Activated T-cell treated with anti-CD3 and anti-CD28 coated beads, Interleukin-2, amount 50 U/mL, for 24 hours (primary cell): ENCODE results near the gene STEAP2.

Experiments
- DNase-seq: peaks from one replicate; pipeline ENCODE4 v3.0.0-alpha.2; 2020
- H3K27ac Mint-ChIP-seq: 2 replicates; pipeline ENCODE4 v1.8.0; 2020; ENCODE audit warnings: mild to moderate bottlenecking, mixed read lengths
- H3K27me3 Mint-ChIP-seq: 2 replicates; pipeline ENCODE4 v1.8.0; 2020; ENCODE audit warnings: mixed read lengths
- H3K36me3 Mint-ChIP-seq: 2 replicates; pipeline ENCODE4 v1.8.0; 2020; ENCODE audit warnings: low read depth, mixed read lengths
- H3K4me1 Mint-ChIP-seq: 2 replicates; pipeline ENCODE4 v1.8.0; 2020; ENCODE audit warnings: low read depth, mixed read lengths
- H3K4me3 Mint-ChIP-seq: 2 replicates; pipeline ENCODE4 v1.8.0; 2020; ENCODE audit warnings: mild to moderate bottlenecking, moderate library complexity, mixed read lengths
- H3K9me3 Mint-ChIP-seq: 2 replicates; pipeline ENCODE4 v1.8.0; 2020; ENCODE audit warnings: mixed read lengths

The STEAP2 gene

DNA sequence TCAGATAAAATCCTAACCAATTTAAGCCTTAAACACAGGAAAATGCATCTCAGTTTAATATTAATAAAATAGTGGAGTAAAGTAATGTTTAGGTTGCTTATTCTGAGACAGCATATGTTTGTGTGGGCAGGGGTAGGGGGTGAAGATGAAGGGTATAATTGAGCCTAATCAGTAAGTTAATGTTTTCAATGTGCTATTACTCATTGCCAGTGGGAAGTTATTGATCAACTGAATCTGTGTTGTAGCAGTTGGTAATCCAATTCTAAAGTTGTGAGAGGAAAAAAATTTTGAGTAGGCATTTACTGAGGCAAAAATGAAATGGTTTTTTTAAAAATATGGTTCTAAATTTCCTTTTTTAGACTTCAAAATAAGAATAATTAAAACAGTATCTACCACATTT is 49.9 kb downstream of the STEAP2 start:
- Mint-ChIP-seq H3K9me3 (no peaks in the 10 kb centered on the region), H3K36me3 (no peaks in the 10 kb centered on the region), H3K27ac (no peak overlapping the region), H3K4me3 (no peak overlapping the region), H3K4me1 (no peaks in the 10 kb centered on the region), H3K27me3 (peaks cover 14% of the 10 kb centered on the region)
- no peak for DNase-seq

DNA sequence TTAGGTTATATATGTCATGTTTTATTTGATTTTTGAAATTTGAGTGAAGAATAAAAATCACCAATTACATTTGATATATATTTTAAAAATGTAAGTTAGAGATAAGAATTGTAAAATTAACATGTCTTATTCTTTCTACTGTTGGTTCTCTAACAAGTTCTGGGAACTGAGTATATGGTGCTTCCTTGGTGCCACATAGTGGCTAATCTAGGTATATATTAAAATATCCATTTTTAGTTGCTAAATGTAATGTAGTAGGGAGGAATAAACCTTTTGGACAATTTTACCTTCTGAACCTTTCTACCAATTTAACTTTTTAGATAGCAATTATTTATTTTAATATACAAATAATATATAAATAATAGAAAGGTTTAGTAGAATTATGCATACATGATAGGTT is 50.9 kb downstream of the STEAP2 start:
- Mint-ChIP-seq H3K9me3 (no peaks in the 10 kb centered on the region), H3K4me3 (no peak overlapping the region), H3K27me3 (peaks cover 14% of the 10 kb centered on the region), H3K4me1 (no peaks in the 10 kb centered on the region), H3K36me3 (no peaks in the 10 kb centered on the region), H3K27ac (no peak overlapping the region)
- DNase-seq = no peak

- Mint-ChIP-seq H3K4me3 (no peak overlapping the region), H3K4me1 (no peaks in the 10 kb centered on the region), H3K27me3 (peaks cover 5% of the 10 kb centered on the region), H3K36me3 (no peaks in the 10 kb centered on the region), H3K27ac (no peak overlapping the region), H3K9me3 (no peaks in the 10 kb centered on the region)
- DNase-seq = no peak
Observed at GRCh38 chr7:90266808-90267207, 55.3 kb downstream of the STEAP2 start.

GRCh38 chr7:90267263-90267858 is 55.8 kb downstream of the STEAP2 start:
- no peak for DNase-seq
- H3K27ac Mint-ChIP-seq = no peak overlapping the region
- no peaks in the 10 kb centered on the region for H3K4me1 Mint-ChIP-seq
- no peak overlapping the region for H3K4me3 Mint-ChIP-seq
- H3K27me3 Mint-ChIP-seq = peaks cover 5% of the 10 kb centered on the region
- H3K9me3 Mint-ChIP-seq = no peaks in the 10 kb centered on the region
- H3K36me3 Mint-ChIP-seq = no peaks in the 10 kb centered on the region

DNA sequence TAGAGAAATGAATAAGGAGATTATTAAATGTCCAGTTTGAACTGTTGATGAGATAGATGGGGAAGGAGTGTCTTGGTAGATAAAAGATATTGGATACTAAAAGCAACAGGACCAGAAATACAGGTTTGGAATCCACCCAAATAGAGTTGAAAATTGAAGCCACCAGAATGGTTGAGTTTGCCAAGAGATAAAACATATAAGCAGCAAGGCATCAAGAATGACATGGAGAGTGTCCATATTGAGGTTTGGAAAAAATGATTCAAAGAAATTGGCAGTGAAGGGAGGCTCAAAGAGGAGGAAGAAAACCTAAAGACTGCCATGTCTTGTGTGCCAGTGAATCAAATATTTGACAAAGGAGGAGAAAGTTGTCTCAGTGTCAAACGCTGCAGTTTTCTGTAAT is 57.6 kb downstream of the STEAP2 start:
- peaks cover 5% of the 10 kb centered on the region for H3K27me3 Mint-ChIP-seq
- no peak for DNase-seq
- H3K9me3 Mint-ChIP-seq = no peaks in the 10 kb centered on the region
- H3K36me3 Mint-ChIP-seq = no peaks in the 10 kb centered on the region
- no peak overlapping the region for H3K4me3 Mint-ChIP-seq
- H3K4me1 Mint-ChIP-seq = no peaks in the 10 kb centered on the region
- H3K27ac Mint-ChIP-seq = no peak overlapping the region

GRCh38 chr7:90270431-90271178 is 59.1 kb downstream of the STEAP2 start:
- no peak for DNase-seq
- H3K9me3 Mint-ChIP-seq = no peaks in the 10 kb centered on the region
- H3K36me3 Mint-ChIP-seq = no peaks in the 10 kb centered on the region
- H3K4me1 Mint-ChIP-seq = no peaks in the 10 kb centered on the region
- H3K27me3 Mint-ChIP-seq = no peaks in the 10 kb centered on the region
- H3K4me3 Mint-ChIP-seq = no peak overlapping the region
- no peak overlapping the region for H3K27ac Mint-ChIP-seq

- no peaks in the 10 kb centered on the region for H3K27me3 Mint-ChIP-seq
- no peaks in the 10 kb centered on the region for H3K9me3 Mint-ChIP-seq
- no peak overlapping the region for H3K27ac Mint-ChIP-seq
- no peak for DNase-seq
- H3K4me1 Mint-ChIP-seq = no peaks in the 10 kb centered on the region
- H3K4me3 Mint-ChIP-seq = no peak overlapping the region
- no peaks in the 10 kb centered on the region for H3K36me3 Mint-ChIP-seq
Observed at GRCh38 chr7:90271753-90272152, 60.2 kb downstream of the STEAP2 start.

GRCh38 chr7:90272242-90272641 is 60.7 kb downstream of the STEAP2 start:
- H3K36me3 Mint-ChIP-seq = no peaks in the 10 kb centered on the region
- no peaks in the 10 kb centered on the region for H3K9me3 Mint-ChIP-seq
- no peak for DNase-seq
- H3K4me1 Mint-ChIP-seq = no peaks in the 10 kb centered on the region
- H3K27ac Mint-ChIP-seq = no peak overlapping the region
- no peak overlapping the region for H3K4me3 Mint-ChIP-seq
- H3K27me3 Mint-ChIP-seq = no peaks in the 10 kb centered on the region

GRCh38 chr7:90274161-90274560 is 62.6 kb downstream of the STEAP2 start:
- Mint-ChIP-seq H3K36me3 (no peaks in the 10 kb centered on the region), H3K27ac (no peak overlapping the region), H3K4me1 (no peaks in the 10 kb centered on the region), H3K9me3 (no peaks in the 10 kb centered on the region), H3K27me3 (no peaks in the 10 kb centered on the region), H3K4me3 (no peak overlapping the region)
- no peak for DNase-seq

GRCh38 chr7:90276033-90276728 is 64.6 kb downstream of the STEAP2 start:
- H3K36me3 Mint-ChIP-seq = no peaks in the 10 kb centered on the region
- no peaks in the 10 kb centered on the region for H3K4me1 Mint-ChIP-seq
- no peaks in the 10 kb centered on the region for H3K27me3 Mint-ChIP-seq
- DNase-seq = no peak
- H3K27ac Mint-ChIP-seq = no peak overlapping the region
- H3K9me3 Mint-ChIP-seq = no peaks in the 10 kb centered on the region
- no peak overlapping the region for H3K4me3 Mint-ChIP-seq
